Measurements from ENCODE around the gene RIMBP2.
"Not testable (repeated sequence)": the region's sequence is repeated elsewhere in the genome, so short reads cannot be mapped to it uniquely, and the experiment has no call there.

RIMBP2 gene

DNA sequence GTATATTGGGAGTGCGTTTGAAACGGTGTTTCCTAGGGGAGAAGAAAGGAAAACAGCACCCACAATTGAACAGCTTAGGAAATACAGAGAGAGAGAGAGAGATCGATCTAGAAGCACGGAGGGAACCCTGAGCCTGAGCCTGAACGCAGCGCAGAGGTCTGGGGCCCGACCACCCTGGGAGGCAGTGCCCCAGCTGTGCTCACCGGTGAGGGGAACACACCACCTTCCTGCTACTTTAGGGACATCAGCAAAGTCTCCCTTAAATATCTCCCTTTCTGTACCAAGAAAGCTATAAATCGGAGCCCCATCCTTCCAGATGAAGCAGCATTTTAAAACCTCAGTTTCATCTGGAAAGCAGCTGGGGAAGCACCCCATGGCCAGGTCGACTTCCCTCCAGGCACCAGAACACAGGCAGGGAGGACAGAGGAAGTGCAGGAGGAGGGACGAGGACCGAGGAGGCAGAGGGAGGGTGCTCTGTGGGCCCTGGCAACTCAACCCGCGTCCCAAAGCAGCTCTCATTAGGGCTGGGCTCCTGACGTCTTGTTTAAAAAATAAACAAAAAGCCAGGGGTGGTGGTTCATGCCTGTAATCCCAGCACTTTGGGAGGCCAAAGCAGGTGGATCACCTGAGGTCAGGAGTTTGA lies 12.2 kb downstream of the RIMBP2 start:
- DNase-seq = no peak

DNA sequence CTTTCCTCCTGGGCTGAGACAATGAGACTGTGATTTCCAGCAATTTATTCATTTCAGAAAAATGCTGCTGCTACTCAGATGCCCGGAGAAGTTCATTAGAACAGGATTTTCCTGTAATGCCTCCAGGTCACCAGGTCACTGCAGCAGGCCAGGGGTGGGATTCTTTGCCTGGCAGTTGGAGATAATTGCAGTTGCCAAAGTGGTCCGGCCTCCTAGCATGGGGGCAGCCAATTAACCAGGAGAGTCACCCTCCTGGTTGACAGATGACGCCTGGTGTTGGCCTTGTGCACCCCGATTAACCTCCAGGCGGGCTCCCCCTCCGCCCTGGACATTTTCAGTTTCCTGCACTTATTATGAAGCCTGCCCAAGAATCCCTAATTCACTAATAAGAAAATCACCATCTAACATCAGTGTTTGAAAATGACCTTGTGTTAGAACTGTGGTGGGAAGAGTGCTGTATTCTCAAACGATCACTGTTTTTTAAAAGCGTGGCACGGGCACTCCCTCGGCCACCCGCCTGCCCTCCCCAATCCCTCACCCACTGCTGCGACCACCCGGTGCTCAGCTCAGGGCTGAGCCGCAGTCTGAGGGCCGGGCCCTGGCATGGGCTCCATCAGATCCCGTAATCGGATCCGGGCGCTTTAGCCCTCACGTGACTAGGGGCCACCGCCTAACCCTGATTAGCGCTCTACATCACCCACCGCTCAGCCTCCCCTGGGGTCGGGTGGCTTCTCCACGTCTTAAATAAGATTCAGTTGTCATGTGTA lies 12.9 kb downstream of the RIMBP2 start:
- no peak for DNase-seq

GRCh38 chr12:130701402-130701744 lies 14.7 kb downstream of the RIMBP2 start:
- DNase-seq = no peak

DNA sequence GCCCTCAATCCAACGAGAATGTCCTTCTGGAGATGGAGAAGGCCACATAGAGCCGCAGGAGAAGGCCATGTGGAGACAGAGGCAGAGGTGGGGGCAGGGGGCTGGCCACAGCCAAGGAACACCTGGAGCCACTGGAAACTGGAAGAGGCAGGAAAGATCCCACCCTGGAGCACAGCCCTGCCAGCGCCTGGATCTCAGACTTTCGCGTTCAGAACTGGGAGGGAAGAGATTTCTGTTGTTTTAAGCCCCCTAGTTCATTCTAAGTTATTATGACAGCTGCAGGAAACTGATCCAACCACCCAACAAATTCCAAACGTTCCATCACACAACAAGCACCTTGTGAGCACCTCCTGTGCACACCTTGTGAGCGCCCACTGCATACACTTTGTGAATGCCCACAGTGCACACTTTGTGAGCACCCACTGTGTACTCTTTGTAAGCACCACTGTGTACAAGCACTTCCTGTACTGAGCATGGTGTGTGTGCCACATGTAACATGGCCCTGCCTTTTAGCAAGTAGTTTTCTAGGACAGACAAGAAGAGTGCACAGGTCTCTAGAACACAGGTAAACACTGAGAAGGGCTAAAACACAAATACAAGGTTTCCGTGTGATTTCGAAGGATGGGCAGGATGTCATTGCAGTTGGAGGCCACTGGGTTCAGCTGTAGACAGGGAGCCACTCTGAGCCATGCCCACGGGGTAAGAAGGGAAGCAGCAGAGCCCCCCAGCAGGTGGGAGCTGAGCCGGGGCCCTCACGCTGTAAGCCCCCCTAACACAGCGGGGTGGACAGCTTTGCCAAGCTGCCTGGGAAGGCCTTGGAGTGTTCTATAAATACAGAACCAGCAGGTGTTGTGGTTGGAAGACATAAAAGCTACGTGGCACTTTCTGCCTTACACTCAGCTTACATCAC lies 15.4 kb downstream of the RIMBP2 start:
- DNase-seq = no peak

GRCh38 chr12:130698106-130698505 lies 18.0 kb downstream of the RIMBP2 start:
- no peak for DNase-seq

- no peak for DNase-seq
Observed at GRCh38 chr12:130696379-130697100, 19.6 kb downstream of the RIMBP2 start.

DNA sequence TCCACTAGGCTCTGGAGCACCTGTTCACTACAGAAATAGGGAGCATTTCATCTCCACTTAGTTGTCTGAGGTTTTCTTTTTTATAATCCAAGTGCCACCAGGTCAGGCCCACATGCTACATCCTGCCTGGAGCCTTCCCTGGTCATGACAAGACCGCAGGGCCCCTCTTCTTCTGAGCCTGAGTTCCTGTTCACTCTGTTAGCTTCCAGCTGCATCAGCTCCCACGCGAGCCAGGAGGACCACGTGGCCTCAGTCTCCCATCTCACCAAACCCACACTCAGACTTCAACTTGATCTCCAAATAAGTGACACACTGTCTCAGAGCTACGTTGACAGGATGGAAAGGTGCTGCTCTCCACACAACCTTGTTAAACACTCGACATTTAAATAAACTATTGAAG lies 21.0 kb downstream of the RIMBP2 start:
- DNase-seq = no peak

DNA sequence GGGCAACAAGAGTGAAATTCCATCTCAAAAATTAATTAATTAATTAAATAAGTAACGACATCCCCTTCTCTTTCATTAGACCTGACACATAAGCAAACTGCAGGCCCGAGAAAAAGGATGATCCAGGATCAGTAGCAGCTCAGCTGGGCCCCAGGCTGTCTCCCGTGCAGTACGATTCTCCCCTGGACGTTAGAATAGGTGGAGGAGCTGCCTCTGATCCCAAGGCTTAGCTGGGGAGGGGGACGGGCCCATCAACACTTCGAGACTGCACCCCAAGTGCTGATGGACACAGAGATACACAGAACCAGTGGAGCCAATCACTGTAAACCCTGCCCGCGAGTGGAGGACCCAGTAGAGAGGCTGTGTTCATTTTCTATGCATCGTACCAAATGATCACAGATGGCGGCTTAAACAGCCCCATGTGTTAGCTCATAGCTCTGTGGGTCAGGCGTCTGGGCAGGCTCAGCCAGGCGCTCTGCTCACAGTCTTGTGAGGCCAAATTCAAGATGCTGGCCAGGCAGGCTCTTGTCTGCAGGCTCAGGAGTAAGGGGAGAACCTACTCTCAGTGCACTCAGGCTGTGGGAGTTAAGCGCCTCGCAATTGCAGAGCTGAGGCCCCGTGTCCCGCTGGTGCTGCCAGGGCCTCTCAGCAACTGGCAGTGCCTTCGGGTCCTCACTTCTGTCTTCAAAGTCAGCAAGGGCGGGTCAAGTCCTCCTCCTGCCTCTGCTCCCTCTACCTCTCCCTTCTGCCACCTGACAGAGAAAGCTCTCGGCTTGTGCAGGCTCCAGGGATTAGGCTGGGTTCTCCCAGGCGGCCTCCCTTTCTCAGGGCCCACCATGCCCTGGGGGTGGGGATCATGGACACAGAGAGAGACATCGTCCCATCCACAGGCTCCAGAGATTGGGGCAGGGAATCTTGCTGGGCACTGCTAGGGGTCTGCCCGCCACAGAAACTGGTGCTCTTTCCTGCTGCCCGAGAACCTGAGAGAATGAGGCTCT lies 26.4 kb downstream of the RIMBP2 start:
- DNase-seq = no peak

GRCh38 chr12:130688999-130689398 lies 27.1 kb downstream of the RIMBP2 start:
- DNase-seq = not testable (repeated sequence)

DNA sequence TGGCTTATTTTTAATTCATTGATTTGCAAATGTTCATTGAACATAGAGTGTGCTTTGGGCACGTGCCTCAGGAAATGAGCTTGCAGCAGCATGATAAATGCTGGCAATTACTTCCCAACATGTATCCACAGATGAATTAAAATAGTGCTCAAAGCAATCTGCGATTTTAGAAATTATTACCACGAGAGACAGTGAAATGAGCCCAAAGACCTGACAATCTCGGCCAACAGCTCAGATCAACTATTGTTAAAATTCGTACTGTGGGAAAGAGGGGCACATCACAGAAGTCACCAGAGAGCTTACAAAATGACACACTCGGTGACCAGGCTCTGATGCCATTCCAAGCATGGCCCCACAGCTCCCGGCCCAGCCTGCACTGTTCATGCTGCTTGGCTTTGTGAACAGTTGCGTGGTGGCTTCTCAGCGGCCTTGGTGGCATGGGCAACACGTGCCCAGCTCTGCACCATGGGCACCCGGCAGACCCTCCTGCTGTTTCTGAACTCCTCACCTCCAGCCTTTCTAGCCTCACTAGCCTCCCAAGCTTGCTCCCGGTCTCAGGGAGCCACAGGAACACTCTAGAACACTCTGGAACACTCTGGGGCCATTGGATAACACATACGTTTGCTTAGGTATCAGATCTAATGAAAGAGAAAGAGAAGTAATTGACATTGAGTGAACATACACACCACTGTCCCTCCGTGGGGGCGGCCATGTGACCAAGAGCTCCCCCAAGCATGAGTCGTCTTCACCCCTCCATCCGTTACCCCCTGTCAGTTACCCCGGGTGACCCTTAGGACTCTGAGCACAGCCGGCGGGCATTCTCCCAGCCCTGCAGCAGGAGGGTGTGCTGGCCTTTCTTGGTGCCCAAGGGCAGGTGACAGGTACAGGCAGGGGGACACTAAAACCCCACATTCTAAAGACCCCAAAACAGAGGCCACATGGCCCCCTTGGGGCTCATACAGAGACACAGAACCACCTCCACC lies 28.0 kb downstream of the RIMBP2 start:
- no peak for DNase-seq

DNA sequence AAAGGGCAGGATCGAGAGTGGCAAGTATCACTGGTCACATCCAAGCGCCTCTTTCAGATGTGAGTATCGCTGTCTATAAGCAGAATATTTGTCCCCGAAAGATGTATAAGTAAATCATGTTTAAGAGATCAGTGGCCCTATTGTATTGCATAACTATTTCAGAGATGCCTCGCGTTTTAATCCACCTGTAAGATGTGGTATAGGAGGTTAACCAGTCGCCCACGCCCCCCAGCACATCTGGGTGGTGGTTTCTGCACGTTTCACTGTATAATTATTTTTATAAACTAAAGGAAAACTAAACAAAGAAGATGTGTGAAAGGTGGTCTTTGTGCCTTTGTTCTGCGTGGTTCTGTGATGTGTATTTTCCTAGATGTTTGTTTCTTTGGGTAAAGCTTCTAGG lies 28.9 kb downstream of the RIMBP2 start:
- no peak for DNase-seq

DNA sequence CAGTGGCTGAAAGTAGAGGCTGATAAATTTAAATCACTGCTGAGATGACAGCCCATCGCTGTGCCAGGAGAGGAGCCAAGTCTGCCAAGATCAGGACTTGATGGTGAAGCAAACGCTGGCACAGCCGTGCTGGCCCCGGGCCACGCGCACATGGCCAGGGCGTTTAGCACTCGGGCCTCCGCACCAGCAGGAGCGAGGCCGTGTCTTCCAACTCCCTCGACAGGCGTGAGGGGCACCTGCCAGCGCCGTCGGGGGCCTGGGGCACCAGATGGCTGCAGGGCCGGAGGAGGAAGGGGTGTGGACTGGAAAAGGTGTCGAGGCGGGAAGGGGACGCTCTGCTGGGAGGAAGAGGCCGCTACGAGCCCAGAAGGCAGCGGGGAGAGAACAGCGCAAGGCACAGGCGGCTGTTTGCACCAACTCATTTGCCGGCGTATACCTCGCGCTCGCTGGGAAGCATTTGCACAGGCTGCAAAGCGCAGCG lies 29.5 kb downstream of the RIMBP2 start:
- no peak for DNase-seq

GRCh38 chr12:130685850-130686249 lies 30.2 kb downstream of the RIMBP2 start:
- DNase-seq = no peak

DNA sequence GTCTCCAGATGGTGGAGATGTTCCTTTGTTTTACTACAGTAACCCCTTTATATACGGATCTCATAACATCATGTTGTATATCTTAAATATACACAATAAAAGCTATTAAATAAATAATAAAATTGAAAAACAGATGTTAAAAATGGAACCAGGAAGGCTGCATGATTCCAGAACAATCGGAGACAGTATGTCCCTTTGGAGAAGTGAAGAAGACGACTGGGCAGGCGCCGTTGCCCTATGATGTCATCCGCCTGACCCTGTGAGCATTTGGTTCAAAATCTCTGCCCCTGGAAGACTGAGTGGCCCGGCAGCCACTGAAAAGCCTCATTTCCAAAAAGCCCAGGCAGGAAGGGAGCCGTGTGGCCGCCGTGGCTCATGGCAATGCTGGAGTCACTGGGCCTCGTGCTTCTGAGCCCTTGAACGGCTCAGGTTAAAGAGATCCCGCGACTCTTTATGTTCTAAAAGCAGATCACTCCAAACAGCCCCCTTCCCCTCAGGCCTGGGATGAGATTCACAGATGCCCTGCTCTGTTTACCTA lies 30.8 kb downstream of the RIMBP2 start:
- DNase-seq = no peak

- DNase-seq = no peak
Observed at GRCh38 chr12:130683811-130684210, 32.3 kb downstream of the RIMBP2 start.

DNA sequence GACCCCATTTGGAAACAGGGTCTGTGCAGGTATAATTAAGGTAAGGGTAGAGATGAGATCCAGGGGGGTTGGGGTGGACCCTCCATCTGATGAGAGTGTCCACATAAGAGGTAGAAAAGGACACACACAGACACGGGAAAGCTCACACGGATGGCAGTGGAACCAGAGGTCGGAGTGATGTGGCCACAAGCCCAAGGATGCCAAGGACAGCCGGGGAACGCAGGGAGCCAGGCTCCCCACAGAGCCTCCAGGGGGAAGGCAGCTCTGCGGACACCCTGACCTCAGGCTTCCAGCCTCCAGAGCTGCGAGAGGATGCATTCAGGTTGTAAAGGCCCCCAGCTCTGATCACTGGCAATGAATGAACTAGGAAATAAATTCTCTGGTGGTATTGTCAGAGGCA lies 33.0 kb downstream of the RIMBP2 start:
- DNase-seq = no peak

- no peak for DNase-seq
Observed at GRCh38 chr12:130680451-130680990, 35.6 kb downstream of the RIMBP2 start.

- DNase-seq = no peak
Observed at GRCh38 chr12:130677957-130678558, 38.0 kb downstream of the RIMBP2 start.

GRCh38 chr12:130675791-130676190 lies 40.3 kb downstream of the RIMBP2 start:
- DNase-seq = no peak

All from activated CD4-positive, CD25-positive, alpha-beta regulatory T cell treated with anti-CD3 and anti-CD28 coated beads, Interleukin-2, amount 50 U/mL, for 72 hours (primary cell).